Middle frontal gyrus (tissue), 1 donor: ENCODE results near the gene CASP6.
A peak's percentile ranks its signal among the peaks of the same experiment; 100 is the strongest.

Experiments used
- DNase-seq: peaks from one replicate; pipeline ENCODE4 v3.0.0-alpha.2; 2015; ENCODE audit warnings: low spot score; ENCODE audit errors: extremely low spot score

The CASP6 gene

DNA sequence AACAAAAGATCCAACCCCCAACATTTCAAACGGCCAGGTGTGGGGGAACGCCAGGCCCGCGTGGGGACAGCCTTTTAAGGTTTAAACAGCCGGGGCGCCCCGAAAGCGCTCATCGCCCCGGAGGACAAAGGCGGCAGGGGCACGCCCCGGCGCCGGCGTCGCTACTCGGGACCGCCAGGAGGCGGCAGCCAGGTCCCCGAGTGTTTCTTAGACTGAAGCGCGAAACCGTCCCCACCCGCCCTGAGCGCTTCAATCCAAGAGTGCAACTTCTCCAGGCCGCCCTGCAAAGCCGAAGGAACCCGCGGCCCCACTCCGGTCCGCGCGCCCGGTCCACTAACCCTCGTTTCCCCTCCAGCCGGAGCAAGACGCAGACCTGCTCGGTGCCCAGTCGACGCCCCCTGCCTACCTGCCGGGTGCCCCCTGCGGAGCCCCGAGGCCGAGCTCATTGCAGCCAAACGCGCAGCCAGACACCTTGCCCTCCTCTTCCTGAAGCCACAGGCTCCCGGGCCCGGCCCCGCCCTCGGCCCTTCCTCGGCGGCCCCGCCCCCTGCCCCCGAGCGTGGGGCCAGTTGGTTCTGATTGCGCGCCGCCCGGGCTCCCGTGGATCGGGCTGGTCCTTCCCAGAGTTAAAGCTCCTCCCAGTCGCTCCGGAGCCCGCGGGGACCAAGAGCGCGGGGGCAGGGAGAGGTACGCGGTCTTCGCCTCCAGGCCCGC lies at the start of gene CASP6:
TSS of gene CASP6 (minus strand) at position 496 of the 714 bp plus-strand sequence. CDS start at position 446, 50 bp downstream.
- DNase-seq, result peak; percentile 29

- DNase-seq, result no peak
Measured at GRCh38 chr4:109752525-109752924, 49.3 kb upstream of the CASP6 start.

- DNase-seq, result no peak
Measured at GRCh38 chr4:109751852-109752251, 48.6 kb upstream of the CASP6 start.

DNA sequence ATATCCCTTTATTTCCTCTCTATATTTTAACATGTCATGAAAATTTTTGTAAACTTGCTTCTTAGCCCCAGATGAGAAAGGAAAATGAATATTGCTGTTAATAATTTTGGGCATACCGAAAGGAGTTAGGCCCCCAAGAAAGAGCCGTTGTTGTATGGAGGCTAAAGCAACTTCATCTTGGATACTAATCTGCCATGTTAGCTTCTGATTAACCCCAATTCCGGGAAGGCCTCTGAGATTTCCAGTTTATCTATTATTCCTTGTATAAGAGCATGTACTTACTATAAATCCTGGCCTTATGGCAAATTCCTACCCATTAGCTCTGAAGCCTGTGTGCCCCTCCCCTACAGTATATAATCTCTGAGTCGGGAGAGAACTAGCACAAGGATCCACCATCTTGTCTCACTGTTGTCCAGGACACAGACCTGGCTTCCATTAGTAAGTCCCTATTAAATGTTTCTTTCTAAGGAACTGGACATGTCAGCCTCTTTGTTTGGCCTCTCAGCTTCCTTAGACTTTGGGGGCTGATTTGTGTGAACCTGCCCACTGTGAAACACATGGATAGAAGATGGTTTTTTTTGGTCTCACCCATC lies 47.5 kb upstream of the CASP6 start:
- DNase-seq, result no peak

DNA sequence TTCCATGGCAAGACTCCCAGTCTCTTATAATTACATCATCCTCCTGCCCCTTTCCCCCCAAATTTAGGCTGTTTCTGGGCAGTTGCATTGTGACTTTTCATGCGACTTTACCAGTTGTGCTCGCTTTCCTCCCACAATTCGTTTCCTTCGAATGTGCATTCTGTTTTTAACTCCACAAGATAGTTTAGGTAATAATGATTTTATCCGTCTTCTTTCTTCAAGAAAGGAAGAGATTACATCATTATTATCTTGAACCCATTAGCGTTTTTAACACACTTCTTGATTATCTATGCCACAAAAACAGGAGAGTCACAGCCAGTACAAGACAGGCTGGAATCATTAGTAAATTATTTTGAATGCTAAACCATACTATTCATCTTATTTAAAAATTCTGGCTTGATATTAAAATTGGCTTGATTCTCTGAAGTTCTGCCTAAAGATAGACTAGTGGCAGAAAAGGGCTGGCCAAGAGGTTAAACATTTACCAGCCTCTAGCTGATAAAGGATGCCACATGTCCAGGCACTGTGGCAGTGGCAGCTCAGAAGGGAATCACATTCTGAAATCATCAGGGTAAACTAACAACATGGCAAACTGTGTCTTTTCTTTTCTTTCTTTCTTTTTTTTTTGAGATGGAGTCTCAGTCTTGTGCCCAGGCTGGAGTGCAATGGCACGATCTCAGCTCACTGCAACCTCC lies 46.3 kb upstream of the CASP6 start:
- no peak for DNase-seq

DNA sequence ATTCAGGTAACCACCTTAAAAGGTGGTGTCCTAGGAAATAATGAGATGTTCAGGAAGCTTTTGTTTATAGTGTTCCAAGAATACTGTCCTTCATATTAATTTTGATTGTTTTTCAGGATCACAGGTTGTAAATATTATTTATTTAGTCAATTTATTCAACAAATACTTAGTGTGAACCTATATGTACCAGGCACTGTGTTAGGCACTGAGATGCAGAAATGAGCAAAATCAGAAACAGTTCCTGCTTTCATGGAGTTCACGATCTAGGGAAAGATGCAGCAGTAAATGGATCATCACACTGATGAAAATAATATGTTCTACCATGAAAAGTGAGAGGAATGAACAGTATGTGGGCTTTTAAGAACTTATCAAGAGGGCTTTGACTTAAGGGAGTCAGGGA lies 44.9 kb upstream of the CASP6 start:
- DNase-seq, result no peak

DNA sequence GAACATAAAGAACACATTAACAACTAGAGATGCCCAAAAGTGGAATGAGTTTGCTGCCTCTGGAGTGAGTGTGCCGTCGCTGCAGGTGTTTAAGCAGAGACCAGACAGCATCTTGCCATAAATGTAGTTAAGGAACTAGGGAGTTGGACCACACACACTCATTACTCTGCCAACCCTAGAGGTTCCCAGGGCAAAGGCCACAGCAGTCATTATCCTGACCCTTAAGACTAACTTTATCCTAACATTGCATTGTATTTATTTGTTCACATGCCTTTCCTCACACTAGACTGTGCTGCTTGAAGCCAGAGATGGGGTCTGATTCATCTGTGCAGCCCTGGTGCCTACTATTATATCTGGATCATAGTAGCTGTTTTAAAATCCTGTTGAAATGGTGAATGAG lies 43.5 kb upstream of the CASP6 start:
- DNase-seq, result no peak

GRCh38 chr4:109745830-109746229 lies 42.6 kb upstream of the CASP6 start:
- no peak for DNase-seq

DNA sequence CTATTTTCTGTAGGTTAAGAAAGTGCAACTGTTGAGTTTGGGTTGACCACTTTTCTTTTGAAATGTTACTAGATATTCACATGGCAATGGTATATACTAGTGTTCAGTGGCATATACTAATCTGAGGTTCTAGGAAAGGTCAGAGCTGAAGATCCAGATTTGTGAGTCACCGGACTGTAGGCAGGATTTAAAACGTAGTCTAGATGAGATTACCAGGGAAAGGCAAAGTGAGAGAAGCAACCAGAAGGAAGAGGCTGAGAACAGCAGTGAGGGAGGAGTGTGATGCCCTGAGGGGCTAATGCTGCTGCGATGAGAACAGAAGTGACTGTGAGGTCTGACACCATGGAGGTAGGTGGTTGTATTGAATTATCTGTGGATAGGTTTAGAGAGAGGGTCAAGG lies 36.3 kb upstream of the CASP6 start:
- DNase-seq, result no peak

DNA sequence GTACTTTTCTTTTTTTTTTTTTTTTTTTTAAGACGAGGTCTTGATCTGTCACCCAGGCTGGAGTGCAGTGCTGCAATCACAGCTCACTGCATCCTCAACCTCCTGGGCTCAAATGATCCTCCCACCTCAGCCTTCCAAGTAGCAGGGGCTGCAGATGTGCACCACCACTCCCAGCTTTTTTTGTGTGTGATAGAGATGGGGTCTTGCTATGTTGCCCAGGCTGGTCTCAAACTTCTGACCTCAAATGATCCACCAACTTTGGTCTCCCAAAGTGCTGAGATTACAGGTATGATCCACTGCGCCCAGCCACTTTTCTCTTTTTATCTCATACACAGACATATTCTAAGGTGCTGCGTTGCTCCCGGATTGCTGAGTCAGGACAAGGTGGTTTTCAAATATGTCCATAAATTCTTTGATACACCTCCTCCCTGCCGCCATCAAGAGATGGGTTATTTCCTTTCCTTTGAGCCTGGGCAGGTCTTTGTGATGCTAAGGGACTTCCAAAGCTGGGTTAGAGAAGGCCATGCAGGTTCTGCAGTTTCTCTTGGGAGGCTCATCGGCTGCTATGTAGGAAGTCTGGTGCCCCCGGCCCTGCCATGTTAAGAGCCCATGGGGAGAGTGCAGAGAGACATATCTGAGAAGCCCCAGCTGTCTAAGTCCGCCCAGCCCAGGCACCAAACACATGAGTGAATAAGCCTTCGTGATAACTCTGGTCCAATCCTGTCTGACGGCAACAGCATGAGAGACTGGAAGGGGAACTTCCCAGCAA lies 35.0 kb upstream of the CASP6 start:
- DNase-seq, result no peak

GRCh38 chr4:109735566-109736365 lies 32.5 kb upstream of the CASP6 start:
- no peak for DNase-seq

DNA sequence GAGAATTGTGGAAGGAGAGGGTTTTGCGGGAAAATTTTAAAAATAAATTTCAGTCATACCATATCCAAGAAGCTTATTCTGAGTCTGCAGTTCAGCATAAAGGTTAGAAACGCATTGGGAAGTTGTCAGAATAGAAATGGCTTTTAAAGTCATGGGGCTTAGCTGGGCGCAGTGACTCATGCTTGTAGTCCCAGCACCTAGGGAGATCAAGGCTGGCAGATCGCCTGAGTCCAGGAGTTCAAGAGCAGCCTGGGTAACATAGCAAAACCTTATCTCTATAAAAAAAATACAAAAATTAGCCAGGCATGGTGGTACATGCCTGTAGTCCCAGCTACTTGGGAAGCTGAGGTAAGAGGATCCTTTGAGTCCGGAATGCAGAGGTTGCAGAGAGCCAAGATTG lies 30.5 kb upstream of the CASP6 start:
- DNase-seq, result no peak

DNA sequence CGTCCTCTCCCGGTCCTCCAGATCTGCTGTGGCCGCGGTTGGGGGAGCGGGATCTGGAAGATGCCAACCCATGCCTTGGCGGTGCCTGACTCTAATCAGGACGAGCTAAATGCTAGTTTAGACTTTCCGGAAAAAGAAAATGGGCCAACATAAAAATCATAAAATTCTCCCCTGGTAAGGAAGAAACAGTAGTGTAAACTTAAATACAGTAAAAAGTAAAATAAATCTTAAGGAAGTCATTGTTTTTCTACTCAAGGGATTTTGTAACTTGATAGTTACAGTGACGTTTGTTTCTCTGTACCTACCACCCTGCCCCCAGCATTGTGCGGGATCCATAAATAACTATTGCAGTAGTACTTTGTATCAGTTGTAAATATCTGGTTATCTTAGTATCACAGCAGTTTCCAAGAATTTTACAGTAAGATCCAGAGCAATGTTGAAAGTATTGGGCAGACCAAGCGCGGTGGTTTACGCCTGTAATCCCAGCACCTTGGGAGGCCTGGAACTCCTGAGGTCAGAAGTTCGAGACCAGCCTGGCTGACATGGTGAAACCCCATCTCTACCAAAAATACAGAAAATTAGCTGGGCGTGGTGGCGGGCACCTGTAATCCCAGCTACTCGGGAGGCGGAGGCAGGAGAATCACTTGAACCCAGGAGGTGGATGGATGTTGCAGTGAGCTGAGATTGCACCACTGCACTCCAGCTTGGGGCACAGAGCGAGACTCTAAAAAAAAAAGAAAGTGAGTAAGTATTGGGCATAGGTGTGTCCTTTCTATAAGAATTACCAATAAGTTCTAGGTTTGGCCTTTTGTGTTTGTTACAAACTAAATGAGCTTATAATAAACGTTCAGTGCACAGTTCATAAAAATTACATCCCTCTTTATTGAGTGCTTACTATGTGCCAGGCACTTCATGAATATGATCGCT lies 27.6 kb upstream of the CASP6 start:
- DNase-seq, result no peak

- DNase-seq, result peak; percentile 27
Measured at GRCh38 chr4:109729718-109730618, 26.7 kb upstream of the CASP6 start, which contains the start of gene PLA2G12A. Gene PLA2G12A, minus strand, starts transcription at chr4:109730070. Its CDS starts 261 bp downstream, at chr4:109729809.

DNA sequence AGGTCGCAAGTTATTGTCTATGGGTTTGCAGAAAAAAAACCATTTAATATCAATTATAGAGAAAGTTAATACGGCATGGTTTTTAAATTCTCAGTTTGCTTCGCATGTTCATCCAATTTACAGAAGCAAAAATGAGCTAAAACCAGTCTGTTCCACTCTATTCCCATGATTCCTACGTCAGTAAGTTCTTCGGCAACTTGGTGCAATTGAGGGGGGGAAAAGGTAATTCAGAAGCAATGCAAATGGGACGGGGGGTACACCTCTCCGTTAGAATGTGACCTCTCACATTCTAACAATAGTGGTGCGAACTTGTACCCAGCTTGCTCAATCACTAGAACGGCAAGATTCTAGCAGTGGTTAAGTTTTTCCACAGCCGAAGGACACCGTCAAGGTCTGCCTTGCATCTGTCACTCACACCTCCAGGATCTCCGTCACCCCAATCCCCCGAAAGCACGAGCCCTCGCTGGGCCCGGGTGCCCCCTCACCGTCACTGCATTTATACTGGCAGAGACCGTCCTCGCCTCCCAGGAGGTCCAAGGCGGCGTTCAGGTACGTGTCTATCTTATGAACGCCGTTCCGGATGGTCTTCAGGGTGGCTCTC lies 26.0 kb upstream of the CASP6 start:
- no peak for DNase-seq

GRCh38 chr4:109728385-109728784 lies 25.1 kb upstream of the CASP6 start:
- DNase-seq, result no peak

DNA sequence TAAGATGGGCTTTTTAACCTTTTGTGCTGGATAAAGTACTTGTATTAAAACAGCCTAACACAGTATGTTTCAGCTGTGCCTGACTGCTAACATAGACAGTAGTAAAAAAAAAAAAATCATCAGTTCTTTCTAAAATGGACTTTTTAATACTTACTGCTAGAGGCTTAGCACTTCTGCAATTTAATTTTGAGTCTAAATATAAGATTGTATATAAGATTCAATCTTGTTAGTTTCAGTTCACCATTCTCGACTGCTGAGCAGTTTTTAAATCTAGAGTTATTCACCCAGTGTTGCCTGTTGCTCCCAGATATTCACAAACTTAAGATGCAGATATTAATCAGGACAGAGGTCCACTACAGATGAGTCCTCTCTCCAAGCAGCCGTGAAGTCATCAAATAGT lies 19.9 kb upstream of the CASP6 start:
- no peak for DNase-seq

DNA sequence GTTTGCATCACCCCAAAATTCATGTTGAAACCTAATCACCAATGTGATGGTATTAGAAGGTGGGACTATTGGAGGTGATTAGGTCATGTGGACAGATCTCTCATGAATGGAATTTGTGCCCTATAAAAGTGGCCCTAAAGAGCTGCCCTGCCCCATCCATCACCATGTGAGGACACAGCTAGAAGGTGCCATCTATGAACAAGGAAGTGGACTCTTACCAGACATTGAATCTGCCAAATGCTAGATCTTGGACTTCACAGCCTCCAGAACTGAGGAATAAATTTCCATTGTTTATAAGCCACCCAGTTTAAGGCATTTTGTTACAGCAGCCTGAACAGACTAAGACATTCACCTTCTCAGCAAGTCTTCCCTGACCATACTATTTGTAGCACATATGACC lies 19.1 kb upstream of the CASP6 start:
- DNase-seq, result no peak
